ENCODE data around the gene GNG7.
"Not testable (repeated sequence)": the region's sequence is repeated elsewhere in the genome, so short reads cannot be mapped to it uniquely, and the experiment has no call there.

The GNG7 gene

GRCh38 chr19:2643123-2643737 lies 59.3 kb downstream of the GNG7 start:
- DNase-seq (ENCODE audit: low read depth in 2 of 2): not testable (repeated sequence)

DNA sequence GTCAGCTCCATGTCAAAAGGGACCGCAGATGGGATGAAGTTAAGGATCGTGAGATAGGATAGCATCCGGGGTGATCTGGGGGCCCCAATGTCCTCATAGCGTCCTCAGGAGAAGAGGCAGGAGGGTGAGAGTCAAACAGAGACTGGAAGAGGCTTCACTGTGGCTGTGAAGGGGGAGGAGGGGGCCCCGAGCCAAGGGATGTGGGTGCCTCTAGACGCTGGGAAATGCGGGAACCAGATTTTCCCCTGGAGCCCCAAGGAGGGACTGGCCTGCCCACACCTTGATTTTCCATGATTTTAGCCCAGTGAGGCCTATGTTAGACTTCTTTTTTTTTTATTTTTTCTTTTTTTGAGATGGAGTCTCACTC lies 61.2 kb downstream of the GNG7 start:
- DNase-seq (ENCODE audit: low read depth in 2 of 2): no peak

- no peak for DNase-seq (ENCODE audit: low read depth in 2 of 2)
Observed at GRCh38 chr19:2640563-2641331, 61.7 kb downstream of the GNG7 start.

DNA sequence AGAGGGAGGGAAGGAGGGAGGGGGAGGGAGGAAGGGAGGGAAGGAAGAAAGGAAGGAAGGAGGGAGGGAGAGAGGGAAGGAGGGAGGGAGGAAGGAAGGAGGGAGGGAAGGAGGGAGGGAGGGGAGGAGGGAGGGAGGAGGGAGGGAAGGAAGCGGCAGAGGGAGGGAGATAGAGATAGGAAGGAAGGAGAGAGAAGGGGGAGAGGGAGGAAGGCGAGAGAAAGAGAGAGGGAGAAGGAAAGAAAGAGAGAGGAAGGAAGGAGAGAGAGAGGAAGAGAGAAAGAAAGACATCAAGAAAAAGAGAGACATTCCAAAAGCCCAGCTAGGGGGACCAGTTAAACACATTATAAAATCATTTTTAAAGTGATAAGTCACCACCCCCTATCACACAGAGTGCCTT lies 62.5 kb downstream of the GNG7 start:
- no peak for DNase-seq (ENCODE audit: low read depth in 2 of 2)

DNA sequence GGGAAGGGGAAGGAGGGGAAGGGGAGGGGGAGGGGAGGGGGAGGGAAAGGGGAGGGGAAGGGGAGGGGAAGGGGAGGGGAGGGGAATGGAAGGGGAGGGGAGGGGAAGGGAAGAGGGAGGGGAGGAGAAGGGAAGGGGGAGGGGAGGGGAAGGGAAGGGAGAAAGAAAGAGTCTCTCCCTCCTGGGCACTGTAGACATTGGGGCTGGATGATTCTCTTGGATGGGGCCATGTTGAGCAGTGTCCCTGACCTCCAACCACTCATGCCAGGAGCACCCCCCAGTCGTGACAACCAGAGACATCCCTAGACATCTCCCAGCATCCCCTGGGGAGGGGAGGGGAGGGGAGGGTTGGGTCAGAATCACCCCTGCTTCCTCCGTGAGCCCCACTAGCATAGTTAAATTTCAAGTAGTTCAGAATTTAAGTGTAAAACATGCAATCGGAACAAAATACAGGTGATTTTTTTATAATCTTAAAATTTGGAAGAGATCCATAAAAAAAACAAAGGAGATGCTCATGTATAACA lies 64.0 kb downstream of the GNG7 start:
- no peak for DNase-seq (ENCODE audit: low read depth in 2 of 2)

DNA sequence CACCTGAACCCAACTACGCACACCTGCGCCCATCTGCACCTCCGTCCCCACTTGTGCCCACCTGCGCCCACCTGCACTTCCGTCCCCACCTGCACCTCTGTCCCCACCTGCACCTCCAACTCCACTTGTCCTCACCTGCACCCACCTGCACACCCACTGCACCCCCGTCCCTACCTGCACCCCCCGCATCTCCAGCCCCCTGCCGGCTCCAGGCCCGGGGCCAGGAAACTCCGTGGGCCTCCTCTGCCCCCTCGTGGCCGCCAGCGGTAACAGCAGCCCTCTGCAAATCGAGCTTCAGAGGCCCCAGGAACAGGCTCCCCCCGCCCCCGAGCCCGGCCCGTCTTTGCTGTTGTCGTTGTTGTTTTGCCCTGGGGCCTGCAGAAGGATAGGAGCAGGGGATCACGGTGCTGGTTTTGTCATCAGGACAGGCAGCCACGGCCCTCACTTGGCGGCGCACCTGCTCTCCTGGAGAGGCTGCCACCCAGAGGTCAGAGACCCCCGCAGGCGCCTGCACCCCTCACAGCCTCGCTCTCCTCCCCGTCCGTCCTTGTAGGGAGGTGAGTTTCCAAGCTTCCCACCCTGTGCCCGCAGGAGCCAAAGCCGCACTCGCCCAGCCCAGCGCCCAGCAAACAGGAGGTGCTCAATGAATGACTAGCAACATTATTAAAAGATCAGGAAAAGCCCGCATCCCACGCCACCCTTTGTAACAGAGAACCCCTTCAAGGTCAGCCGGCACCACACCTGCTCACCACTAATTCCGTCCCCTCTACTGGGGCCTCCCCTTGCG lies 65.4 kb downstream of the GNG7 start:
- DNase-seq (ENCODE audit: low read depth in 2 of 2): no peak

GRCh38 chr19:2636141-2636896 lies 66.2 kb downstream of the GNG7 start:
- DNase-seq (ENCODE audit: low read depth in 2 of 2): no peak

DNA sequence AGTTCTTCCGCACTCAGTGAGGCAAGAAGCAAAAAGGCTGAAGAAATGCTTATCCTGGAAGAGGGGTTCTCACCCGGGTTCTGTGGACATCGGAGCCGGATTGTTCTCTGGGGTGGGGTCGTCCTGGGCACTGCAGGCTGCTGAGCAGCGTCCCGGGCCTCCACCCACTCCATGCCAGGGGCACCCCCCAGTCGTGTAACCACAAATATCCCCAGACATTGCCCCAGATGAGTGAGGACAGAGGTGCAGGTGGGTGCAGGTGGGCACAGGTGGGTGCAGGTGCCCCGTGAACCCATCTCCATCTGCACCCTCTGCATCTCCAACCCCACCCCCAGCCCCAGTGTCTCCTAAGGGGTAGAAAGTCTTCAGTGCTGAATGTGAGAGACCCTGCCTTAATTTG lies 67.5 kb downstream of the GNG7 start:
- DNase-seq (ENCODE audit: low read depth in 2 of 2): no peak

GRCh38 chr19:2634228-2634951 lies 68.1 kb downstream of the GNG7 start:
- DNase-seq (ENCODE audit: low read depth in 2 of 2): no peak

DNA sequence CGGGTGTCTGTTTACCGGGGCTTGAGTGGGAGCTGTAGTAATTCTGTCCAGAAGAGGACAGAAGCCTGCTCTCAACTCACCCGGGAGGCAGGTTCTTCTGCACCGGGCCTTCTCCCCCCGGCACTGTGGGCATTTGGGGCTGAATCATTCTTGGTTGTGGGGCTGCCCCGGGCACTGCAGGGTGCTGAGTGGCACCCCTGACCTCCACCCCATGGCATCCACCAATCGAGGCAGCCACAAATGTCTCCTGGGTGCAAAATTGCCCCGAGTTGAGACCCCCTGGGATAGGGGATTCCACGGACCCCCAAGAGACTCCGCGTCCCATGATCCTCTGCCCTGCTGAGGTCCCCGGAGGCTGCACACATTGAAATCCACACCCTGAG lies 68.8 kb downstream of the GNG7 start:
- no peak for DNase-seq (ENCODE audit: low read depth in 2 of 2)

- no peak for DNase-seq (ENCODE audit: low read depth in 2 of 2)
Observed at GRCh38 chr19:2631213-2631821, 71.2 kb downstream of the GNG7 start.

DNA sequence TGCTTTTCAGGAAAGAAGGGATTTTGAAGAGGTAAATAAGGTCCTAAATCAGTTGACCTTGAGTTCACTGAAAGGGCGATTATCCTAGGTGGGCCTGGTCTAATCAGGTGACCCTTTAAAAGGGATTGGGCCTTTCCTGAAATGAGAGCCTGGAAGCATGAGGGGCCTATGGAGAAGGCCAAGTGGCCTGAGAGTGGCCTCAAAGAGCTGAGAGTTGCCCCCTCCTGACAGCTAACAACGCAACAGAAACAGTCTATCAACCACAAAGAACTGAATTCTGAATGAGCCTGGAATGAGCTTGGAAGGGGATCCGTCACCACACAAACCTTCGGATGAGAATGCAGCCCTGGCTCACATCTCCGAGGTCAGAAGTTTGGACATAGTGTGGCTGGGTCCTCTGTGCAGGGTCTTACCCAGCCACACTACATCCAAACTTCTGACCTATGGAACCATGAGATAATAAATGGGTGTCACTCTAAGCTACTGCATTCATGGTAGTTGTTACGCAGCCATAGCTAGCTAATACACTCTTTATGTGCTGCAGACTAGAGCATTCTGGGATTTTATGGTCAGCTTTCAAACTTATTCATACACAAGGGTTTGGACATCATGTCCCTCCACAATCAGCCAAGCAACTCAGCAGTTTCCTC lies 72.0 kb downstream of the GNG7 start:
- no peak for DNase-seq (ENCODE audit: low read depth in 2 of 2)

GRCh38 chr19:2629491-2630351 lies 72.8 kb downstream of the GNG7 start:
- DNase-seq (ENCODE audit: low read depth in 2 of 2): no peak

DNA sequence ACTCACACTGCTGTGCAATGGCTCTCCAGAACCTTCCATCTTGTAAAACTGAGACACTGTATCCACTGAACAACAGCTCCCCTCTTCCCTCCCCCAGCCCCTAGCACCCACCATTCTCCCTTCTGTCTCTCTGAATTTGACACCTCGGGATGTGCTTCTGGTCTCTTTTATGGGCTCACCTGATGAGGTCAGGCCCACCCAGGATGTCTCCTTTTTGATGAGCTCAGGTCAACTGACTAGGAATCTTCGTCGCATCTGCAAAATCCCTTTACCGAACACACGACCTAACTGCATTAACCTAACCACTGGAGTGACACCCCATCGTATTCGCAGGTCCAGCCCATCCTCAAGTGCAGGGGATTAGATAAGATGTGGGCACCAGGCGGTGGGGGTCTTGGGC lies 73.9 kb downstream of the GNG7 start:
- DNase-seq (ENCODE audit: low read depth in 2 of 2): no peak

GRCh38 chr19:2627855-2628254 lies 74.6 kb downstream of the GNG7 start:
- no peak for DNase-seq (ENCODE audit: low read depth in 2 of 2)

GRCh38 chr19:2627319-2627829 lies 75.1 kb downstream of the GNG7 start:
- DNase-seq (ENCODE audit: low read depth in 2 of 2): peak; percentile 82 to 83

GRCh38 chr19:2625434-2625833 lies 77.1 kb downstream of the GNG7 start:
- DNase-seq (ENCODE audit: low read depth in 2 of 2): no peak

DNA sequence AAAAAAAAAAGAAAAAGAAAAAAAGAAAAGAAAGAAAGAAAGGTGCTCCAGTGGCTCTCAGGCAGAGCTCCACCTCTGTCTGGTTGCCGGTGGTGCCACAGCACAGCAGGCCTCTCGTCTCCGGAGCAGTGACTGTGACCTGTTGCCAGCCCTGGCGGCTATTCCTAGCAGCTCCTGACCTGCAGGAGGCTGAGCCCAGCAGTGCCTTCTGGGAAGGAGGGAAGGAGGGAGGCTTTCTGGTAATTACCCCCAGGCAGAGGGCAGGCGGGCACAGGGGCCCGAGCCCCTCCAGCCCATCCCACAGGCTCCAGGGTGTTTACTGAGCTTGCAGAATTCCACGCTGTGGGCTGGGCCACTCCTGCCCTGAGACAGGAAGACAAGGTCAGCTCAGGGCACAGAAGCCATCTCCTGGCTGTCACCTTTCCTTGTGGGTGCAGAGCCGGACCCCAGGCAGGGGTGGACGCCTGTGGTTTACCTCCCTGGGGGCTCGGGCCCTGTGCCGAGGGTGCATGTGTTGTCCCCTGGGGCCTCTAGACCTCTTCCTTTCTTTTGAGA lies 77.9 kb downstream of the GNG7 start:
- no peak for DNase-seq (ENCODE audit: low read depth in 2 of 2)

DNA sequence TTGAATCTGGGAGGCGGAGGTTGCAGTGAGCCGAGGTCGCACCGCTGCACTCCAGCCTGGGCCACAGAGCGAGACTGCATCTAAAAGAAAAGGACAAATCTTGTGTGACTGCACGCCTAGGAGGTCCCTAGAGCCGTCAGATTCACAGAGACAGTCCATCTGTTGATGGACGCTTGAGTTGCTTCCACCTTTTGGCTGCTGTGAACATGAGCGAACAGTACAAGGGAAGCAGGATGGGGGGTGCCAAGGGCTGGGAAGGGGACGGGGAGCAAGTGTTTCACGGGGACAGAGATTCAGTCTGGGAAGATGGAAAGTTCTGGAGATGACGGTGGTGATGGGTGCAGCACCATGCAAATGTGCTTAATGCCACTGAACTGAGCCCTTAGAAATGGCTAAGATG lies 78.7 kb downstream of the GNG7 start:
- no peak for DNase-seq (ENCODE audit: low read depth in 2 of 2)

All from fibroblast of skin of left biceps (primary cell).